ENCODE results near the gene RBM4B.

Gene RBM4B

GRCh38 chr11:66638177-66639065 is 39.3 kb downstream of the RBM4B start, which contains the start of gene RBM4:
TSS of gene RBM4 (plus strand) at chr11:66638703. CDS start at chr11:66639712, 1,009 bp downstream.
- DNase-seq: peak; percentile 100

GRCh38 chr11:66637557-66638176 is 40.0 kb downstream of the RBM4B start:
- peak; percentile 21 for DNase-seq

- no peak for DNase-seq
These were observed 41.3 kb downstream of the RBM4B start for GRCh38 chr11:66636411-66636810.

- DNase-seq: no peak
These were observed 44.7 kb downstream of the RBM4B start for GRCh38 chr11:66632952-66633351.

- no peak for DNase-seq
These were observed 45.8 kb downstream of the RBM4B start for GRCh38 chr11:66631883-66632282.

GRCh38 chr11:66629356-66629755 is 48.3 kb downstream of the RBM4B start:
- DNase-seq: no peak

- DNase-seq: no peak
These were observed 49.6 kb downstream of the RBM4B start for GRCh38 chr11:66628061-66628603.

- DNase-seq: no peak
These were observed 50.8 kb downstream of the RBM4B start for GRCh38 chr11:66626926-66627325.

- DNase-seq: no peak
These were observed 51.3 kb downstream of the RBM4B start for GRCh38 chr11:66626382-66626781.

- DNase-seq: no peak
These were observed 51.9 kb downstream of the RBM4B start for GRCh38 chr11:66625752-66626149.

GRCh38 chr11:66625041-66625751 is 52.5 kb downstream of the RBM4B start:
- no peak for DNase-seq

GRCh38 chr11:66624450-66624849 is 53.2 kb downstream of the RBM4B start:
- no peak for DNase-seq

GRCh38 chr11:66619080-66619554 is 58.6 kb downstream of the RBM4B start:
- DNase-seq: peak; percentile 42

- DNase-seq: no peak
These were observed 60.4 kb downstream of the RBM4B start for GRCh38 chr11:66617155-66617834.

- DNase-seq: peak; percentile 100
These were observed 61.1 kb downstream of the RBM4B start, which contains the start of gene RBM14 for GRCh38 chr11:66616379-66617154. TSS of gene RBM14 (plus strand) at chr11:66616630. CDS start at chr11:66616721, 91 bp downstream.
